ENCODE data around the gene UBR3.

- TF ChIP-seq CTCF (IDR thresholded peaks at IDR 0.05; ENCODE audit: low read depth, low read length) (no peak), EZH2phosphoT487 (IDR thresholded peaks at IDR 0.05; ENCODE audit: low read depth) (no peak)
Measured at GRCh38 chr2:169955940-169956339, 128.7 kb downstream of the UBR3 start.

Measured in OCI-LY3 (cell line).